Ascending aorta (tissue), 2 donors: ENCODE data around the gene MT1F. TPM values are rescaled to one million over a fixed set of nuclear protein-coding genes. Genes with fewer than 3 reads are reported as not detected.

ENCODE experiments used
- DNase-seq, 2 donors: peaks; one replicate each; pipeline ENCODE4 v3.0.0-alpha.2; 2019; ENCODE audit warnings: low spot score in 2 of 2
- H3K27ac ChIP-seq, 2 donors: fragments of 200-600 bp; sonication (generic); one replicate each; pipeline ENCODE4 v1.5.1; 2016 to 2017; ENCODE audit warnings: mild to moderate bottlenecking in 1 of 2
- H3K27me3 ChIP-seq: fragments of 200-600 bp; sonication (generic); one replicate; pipeline ENCODE4 v1.5.1; 2017
- H3K36me3 ChIP-seq, 2 donors: fragments of 200-600 bp; sonication (generic); one replicate each; pipeline ENCODE4 v1.5.1; 2016
- H3K4me1 ChIP-seq, 2 donors: fragments of 200-600 bp; sonication (generic); one replicate each; pipeline ENCODE4 v1.5.1; 2016 to 2017; ENCODE audit warnings: mild to moderate bottlenecking in 1 of 2
- H3K4me3 ChIP-seq, 2 donors: fragments of 200-600 bp; sonication (generic); one replicate each; pipeline ENCODE4 v1.5.1; 2016 to 2017; ENCODE audit warnings: mild to moderate bottlenecking in 1 of 2
- H3K9me3 ChIP-seq, 2 donors: fragments of 200-600 bp; sonication (generic); one replicate each; pipeline ENCODE4 v1.5.1; 2016
- CTCF ChIP-seq, 3 experiments: fragments of 200-600 bp in 2 of 3; fragments of 450-650 bp in 1 of 3; sonication (generic) in 2 of 3; IDR thresholded peaks; one replicate each; pipeline ENCODE4 v1.5.1; 2016 to 2019; ENCODE audit warnings: antibody characterized with exemption in 3 of 3, mild to moderate bottlenecking in 1 of 3, moderate library complexity in 1 of 3
- intact Hi-C: fragments of 100-400 bp; cut with DNase I; formaldehyde crosslinking; loops from one replicate; pipeline ENCODE4 v1.15.1; 2023
- total RNA-seq: library from RNA; depleted of rRNA; stranded (reverse); fragments of >200 nt; gene quantifications from one replicate; pipeline ENCODE4 v1.1.0, GENCODE V29; 2016

MT1F gene
- total RNA-seq, 1 donor from 2014 or later = 9.8 TPM

GRCh38 chr16:56649820-56650219 lies 7.9 kb upstream of the MT1F start:
- Histone ChIP-seq H3K27ac (no peak overlapping the region), H3K9me3 (no peaks in the 10 kb centered on the region), H3K4me1 (no peaks in the 10 kb centered on the region), H3K4me3 (no peak overlapping the region), H3K36me3 (no peaks in the 10 kb centered on the region), H3K27me3 (no peaks in the 10 kb centered on the region)
- intact Hi-C loops = no loop called here
- DNase-seq = no peak
- TF ChIP-seq CTCF (IDR thresholded peaks at IDR 0.05) = no peak

GRCh38 chr16:56651586-56651985 lies 6.2 kb upstream of the MT1F start, which contains the start of gene MT1B:
Gene MT1B (plus strand): TSS chr16:56651886. CDS start chr16:56651954, 68 bp downstream.
- no peaks in the 10 kb centered on the region for H3K4me1 ChIP-seq
- intact Hi-C loops = no loop called here
- H3K4me3 ChIP-seq = no peak within 1 kb of the TSS
- TF ChIP-seq CTCF (IDR thresholded peaks at IDR 0.05) = no peak
- no peaks in the 10 kb centered on the region for H3K36me3 ChIP-seq
- no peak for DNase-seq
- no peaks in the 10 kb centered on the region for H3K27me3 ChIP-seq
- H3K9me3 ChIP-seq = no peaks in the 10 kb centered on the region
- H3K27ac ChIP-seq = no peak within 1 kb of the TSS

- no peak for DNase-seq
- intact Hi-C loops = no loop called here
- Histone ChIP-seq H3K4me3 (no peak overlapping the region), H3K27ac (no peak overlapping the region), H3K27me3 (no peaks in the 10 kb centered on the region), H3K36me3 (no peaks in the 10 kb centered on the region), H3K4me1 (peaks cover under 1 to 4% of the 10 kb centered on the region in 2 donors), H3K9me3 (no peaks in the 10 kb centered on the region)
- TF ChIP-seq CTCF (IDR thresholded peaks at IDR 0.05) = no peak
Measured at GRCh38 chr16:56652600-56652999, 5.2 kb upstream of the MT1F start.

- no peak for DNase-seq
- intact Hi-C loops = no loop called here
- Histone ChIP-seq H3K27me3 (no peaks in the 10 kb centered on the region), H3K27ac (no peak overlapping the region), H3K36me3 (no peaks in the 10 kb centered on the region), H3K9me3 (no peaks in the 10 kb centered on the region), H3K4me3 (no peak overlapping the region), H3K4me1 (peaks cover 4 to 9% of the 10 kb centered on the region in 2 donors)
- no peak for TF ChIP-seq CTCF (IDR thresholded peaks at IDR 0.05)
Measured at GRCh38 chr16:56653218-56653617, 4.5 kb upstream of the MT1F start.

GRCh38 chr16:56658327-56658875 lies 642 bp downstream of the MT1F start:
- Histone ChIP-seq H3K4me3 (peak overlapping the region; percentile 51 to 76), H3K4me1 (peaks cover 6 to 16% of the 10 kb centered on the region in 2 donors), H3K27me3 (peaks cover 8% of the 10 kb centered on the region), H3K27ac (no peak overlapping the region), H3K36me3 (no peaks in the 10 kb centered on the region), H3K9me3 (no peaks in the 10 kb centered on the region)
- intact Hi-C loops = no loop called here
- no peak for TF ChIP-seq CTCF (IDR thresholded peaks at IDR 0.05)
- DNase-seq = no peak
